ENCODE results near the gene CCDC12. TPM values are rescaled to one million over a fixed set of nuclear protein-coding genes. Genes with fewer than 3 reads are reported as not detected.

CCDC12 gene
- total RNA-seq, 1 donor from 2014 or later, result 50.5 TPM

DNA sequence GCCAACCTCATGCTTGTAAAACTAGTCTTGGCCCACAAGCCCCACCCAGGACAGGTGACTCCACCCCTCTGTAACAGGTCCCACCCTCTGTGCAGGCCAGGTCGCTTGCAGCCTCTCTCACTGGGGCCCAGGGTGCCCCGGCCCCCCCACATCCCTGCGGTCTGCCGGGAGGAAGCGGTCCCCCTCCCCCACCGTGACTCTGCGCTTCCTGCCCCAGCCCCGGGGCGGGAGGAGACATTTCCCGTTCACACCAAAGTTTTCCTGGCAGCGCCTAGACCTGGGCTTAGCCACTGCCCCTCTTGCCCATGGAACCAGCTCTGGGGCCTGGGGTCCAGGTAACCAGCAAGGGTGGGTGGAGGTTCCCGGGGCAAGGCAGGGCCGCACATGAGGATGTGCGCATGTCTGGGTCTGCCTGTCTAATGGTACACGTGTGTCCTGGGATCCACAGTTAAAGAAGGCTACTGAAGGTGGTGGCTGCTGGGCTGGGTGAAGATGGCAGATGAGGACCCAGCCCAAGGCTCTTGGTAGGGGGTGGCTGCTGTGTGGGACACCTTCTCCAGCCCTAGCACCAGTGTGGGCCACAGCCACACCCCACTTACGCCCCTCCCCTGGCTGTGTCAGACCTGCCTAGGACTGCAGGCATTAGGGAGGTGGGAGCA is 11.3 kb upstream of the CCDC12 start:
- DNase-seq (ENCODE audit: low spot score in 2 of 2, unreplicated experiment in 2 of 2), result no peak

DNA sequence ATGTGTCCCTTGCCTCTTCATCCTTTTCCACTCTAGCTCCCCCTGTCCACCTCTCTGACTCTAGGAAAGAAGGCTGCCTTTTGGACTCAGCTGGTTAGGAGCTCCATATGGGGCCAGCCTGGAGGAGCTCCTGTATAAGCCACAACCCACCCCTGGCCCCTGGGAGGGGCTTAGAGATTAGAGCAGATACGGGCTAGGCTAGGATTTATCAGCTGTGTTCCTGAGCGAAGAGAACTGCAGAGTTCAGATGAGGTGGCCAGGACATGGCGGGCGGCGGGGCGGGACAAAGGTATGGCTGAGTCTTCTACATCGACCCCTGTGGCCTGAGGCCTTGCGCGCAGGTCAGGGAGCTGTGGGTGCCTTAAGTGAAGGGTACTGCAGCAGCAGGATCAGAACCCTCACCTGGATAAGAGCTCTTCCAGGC is 10.8 kb upstream of the CCDC12 start:
- no peak overlapping the region for H3K27ac Mint-ChIP-seq
- TF ChIP-seq, protein P1, sequence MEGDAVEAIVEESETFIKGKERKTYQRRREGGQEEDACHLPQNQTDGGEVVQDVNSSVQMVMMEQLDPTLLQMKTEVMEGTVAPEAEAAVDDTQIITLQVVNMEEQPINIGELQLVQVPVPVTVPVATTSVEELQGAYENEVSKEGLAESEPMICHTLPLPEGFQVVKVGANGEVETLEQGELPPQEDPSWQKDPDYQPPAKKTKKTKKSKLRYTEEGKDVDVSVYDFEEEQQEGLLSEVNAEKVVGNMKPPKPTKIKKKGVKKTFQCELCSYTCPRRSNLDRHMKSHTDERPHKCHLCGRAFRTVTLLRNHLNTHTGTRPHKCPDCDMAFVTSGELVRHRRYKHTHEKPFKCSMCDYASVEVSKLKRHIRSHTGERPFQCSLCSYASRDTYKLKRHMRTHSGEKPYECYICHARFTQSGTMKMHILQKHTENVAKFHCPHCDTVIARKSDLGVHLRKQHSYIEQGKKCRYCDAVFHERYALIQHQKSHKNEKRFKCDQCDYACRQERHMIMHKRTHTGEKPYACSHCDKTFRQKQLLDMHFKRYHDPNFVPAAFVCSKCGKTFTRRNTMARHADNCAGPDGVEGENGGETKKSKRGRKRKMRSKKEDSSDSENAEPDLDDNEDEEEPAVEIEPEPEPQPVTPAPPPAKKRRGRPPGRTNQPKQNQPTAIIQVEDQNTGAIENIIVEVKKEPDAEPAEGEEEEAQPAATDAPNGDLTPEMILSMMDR (IDR thresholded peaks at IDR 0.05; ENCODE audit: unreplicated experiment), result no peak
- DNase-seq (ENCODE audit: low spot score in 2 of 2, unreplicated experiment in 2 of 2), result no peak
- peaks cover 6% of the 10 kb centered on the region for H3K36me3 Mint-ChIP-seq
- no peaks in the 10 kb centered on the region for H3K27me3 Mint-ChIP-seq (ENCODE audit: low read depth)
- H3K4me3 Mint-ChIP-seq, result no peak overlapping the region
- no peaks in the 10 kb centered on the region for H3K9me3 Mint-ChIP-seq
- H3K4me1 Mint-ChIP-seq, result peaks cover 22% of the 10 kb centered on the region

More for the DNA sequence above, 11.3 kb upstream of the CCDC12 start:
- Mint-ChIP-seq H3K4me3 (no peak overlapping the region), H3K36me3 (peaks cover 6% of the 10 kb centered on the region), H3K27me3 (ENCODE audit: low read depth) (no peaks in the 10 kb centered on the region), H3K9me3 (no peaks in the 10 kb centered on the region), H3K4me1 (peaks cover 17% of the 10 kb centered on the region), H3K27ac (no peak overlapping the region)
- TF ChIP-seq, protein P1 (IDR thresholded peaks at IDR 0.05; ENCODE audit: unreplicated experiment), result no peak

DNA sequence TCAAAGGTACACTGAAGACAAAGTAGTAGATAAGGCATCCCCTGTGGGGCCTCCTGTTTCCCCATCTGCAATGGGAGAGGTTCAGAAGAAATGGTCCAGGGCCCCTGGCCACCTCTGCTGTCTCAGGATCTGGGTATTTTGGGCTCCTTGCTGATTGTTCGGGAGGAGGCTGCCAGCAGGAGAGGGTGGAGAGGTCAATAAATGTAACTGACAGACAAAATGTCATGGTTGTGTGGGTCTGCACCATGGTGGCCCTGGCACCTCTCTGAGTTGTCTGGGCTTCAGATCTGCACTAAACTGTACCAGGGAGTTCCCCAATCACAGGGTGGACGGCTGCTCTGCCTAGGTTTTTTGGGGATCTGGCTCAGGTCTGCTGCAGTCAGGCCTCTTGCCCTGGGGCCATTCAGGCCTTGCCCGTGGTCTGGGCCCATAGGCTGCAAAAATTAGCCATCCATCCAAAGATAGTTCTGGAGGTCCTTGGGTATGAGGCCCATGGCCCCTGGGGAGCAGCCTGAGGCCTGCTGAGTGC is 10.3 kb upstream of the CCDC12 start:
- no peak overlapping the region for H3K4me3 Mint-ChIP-seq
- H3K36me3 Mint-ChIP-seq, result peaks cover 6% of the 10 kb centered on the region
- H3K9me3 Mint-ChIP-seq, result no peaks in the 10 kb centered on the region
- TF ChIP-seq, protein P1 (IDR thresholded peaks at IDR 0.05; ENCODE audit: unreplicated experiment), result no peak
- H3K27me3 Mint-ChIP-seq (ENCODE audit: low read depth), result no peaks in the 10 kb centered on the region
- no peak overlapping the region for H3K27ac Mint-ChIP-seq
- H3K4me1 Mint-ChIP-seq, result peaks cover 25% of the 10 kb centered on the region
- no peak for DNase-seq (ENCODE audit: low spot score in 2 of 2, unreplicated experiment in 2 of 2)

DNA sequence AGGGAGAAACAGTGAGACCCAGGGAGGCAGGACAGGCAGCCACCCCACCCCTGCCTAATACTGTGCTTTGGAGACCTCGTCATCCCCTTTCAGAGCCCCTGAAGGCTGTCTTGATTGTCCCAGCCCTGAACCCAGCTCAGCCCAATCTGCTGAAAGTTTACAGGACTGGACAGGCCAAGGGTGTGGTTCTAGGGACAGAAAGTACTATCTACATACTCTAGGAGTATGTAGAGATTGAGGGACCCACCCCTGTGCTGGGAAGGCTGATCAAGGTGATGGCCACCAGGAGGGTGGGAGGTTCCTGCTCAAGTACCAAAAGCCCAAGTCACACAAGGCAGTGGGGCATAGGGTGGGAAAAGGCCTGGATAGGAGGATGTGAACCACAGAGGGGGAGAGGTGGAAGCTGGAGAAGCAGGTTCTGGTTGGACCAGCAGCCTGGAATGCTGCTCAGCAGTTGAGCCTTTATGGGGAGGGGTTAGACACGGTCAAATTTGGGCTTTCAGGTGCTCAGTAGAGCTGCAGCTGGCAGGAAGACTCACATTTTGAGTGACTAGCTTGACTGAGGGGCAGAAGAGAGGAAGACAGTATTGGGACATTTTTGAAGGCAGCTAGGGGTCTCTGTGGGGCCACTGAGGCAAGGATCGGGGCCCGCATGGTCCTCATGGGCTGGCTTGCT is 9.6 kb upstream of the CCDC12 start:
- peaks cover 30% of the 10 kb centered on the region for H3K4me1 Mint-ChIP-seq
- TF ChIP-seq, protein P1 (IDR thresholded peaks at IDR 0.05; ENCODE audit: unreplicated experiment), result no peak
- no peak overlapping the region for H3K4me3 Mint-ChIP-seq
- no peaks in the 10 kb centered on the region for H3K9me3 Mint-ChIP-seq
- peaks cover 6% of the 10 kb centered on the region for H3K36me3 Mint-ChIP-seq
- no peaks in the 10 kb centered on the region for H3K27me3 Mint-ChIP-seq (ENCODE audit: low read depth)
- DNase-seq (ENCODE audit: low spot score in 2 of 2, unreplicated experiment in 2 of 2), result no peak
- no peak overlapping the region for H3K27ac Mint-ChIP-seq

DNA sequence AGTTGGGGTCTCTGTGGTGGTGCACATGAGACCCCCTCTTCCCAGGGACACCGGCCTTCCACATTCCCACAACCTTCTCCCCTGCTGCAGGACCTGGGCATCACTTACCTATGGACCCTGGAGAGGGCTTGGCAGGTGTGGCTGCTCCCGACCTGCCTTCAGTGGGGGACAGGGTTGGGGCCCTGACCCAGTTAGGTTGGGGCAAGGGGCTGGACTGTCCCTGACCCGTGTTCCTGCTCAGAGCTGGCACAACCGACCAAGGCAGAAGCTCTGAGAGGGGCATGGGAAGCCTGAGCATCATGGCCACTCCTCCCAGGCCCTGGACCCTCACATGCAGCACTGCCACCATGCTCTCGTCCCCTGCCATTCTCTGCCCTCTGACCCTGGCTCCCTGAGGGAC is 9.0 kb upstream of the CCDC12 start:
- no peaks in the 10 kb centered on the region for H3K27me3 Mint-ChIP-seq (ENCODE audit: low read depth)
- no peak overlapping the region for H3K4me3 Mint-ChIP-seq
- DNase-seq (ENCODE audit: low spot score in 2 of 2, unreplicated experiment in 2 of 2), result no peak
- peaks cover 34% of the 10 kb centered on the region for H3K4me1 Mint-ChIP-seq
- H3K9me3 Mint-ChIP-seq, result no peaks in the 10 kb centered on the region
- H3K36me3 Mint-ChIP-seq, result peaks cover 6% of the 10 kb centered on the region
- H3K27ac Mint-ChIP-seq, result no peak overlapping the region
- TF ChIP-seq, protein P1 (IDR thresholded peaks at IDR 0.05; ENCODE audit: unreplicated experiment), result no peak
